ENCODE data around the gene ZSCAN22. TPM values are rescaled to one million over a fixed set of nuclear protein-coding genes. Genes with fewer than 3 reads are reported as not detected.
A peak's percentile ranks its signal among the peaks of the same experiment; 100 is the strongest.

ZSCAN22 gene
- total and polyA plus RNA-seq, 2 of the 13 experiments (the other 11 are each of a cell fraction or from before 2014, with no cell fraction given): 2.5 to 3.5 TPM

DNA sequence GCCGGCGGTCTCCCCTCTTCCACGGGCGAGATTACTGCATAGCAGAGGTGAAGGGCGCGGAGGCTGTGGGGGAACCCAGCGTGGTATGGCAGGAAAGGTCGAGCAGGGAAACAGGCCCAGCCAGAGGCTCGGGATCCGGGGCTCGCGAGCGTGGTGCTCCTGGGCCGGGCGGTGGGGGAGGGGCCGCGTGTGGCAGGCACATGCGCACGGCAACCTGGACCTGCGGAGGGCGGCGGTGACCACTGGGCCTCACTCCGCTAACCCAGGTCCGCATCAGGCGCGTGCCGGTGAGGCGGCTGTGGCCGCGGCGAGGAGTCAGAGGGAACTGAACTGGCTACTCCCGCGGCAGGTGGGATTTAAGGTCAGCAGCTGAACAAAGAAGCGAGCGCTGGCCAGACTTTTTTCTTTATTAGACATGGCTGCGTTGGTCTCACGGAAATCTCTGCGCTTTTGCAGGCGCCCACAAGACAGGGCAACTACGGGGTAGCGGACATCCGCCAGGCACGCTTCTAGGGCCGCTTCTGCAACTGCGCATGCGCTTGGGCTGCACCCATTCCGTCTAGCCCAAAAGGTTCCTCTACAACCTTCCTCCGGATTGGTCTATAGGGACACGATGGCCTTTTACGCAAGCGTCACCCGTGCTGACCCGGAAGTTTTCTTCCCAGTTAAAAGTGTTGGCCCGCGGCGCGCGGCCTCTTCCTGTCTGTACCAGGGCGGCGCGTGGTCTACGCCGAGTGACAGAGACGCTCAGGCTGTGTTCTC lies 60.0 kb downstream of the ZSCAN22 start, which contains the start of gene RPS5 (continued):
- TF ChIP-seq RARA (CRISPR knock-in tag; IDR thresholded peaks at IDR 0.05): 0 out of 2 replicates have a peak, but pooled peaks have one; percentile 24
- TF ChIP-seq TRAFD1 (CRISPR knock-in tag; IDR thresholded peaks at IDR 0.05; ENCODE audit: borderline replicate concordance): no peak
- TF ChIP-seq CENPT (CRISPR knock-in tag; IDR thresholded peaks at IDR 0.05; ENCODE audit: low read depth): no peak
- peak; percentile 47; the same call in 1 of the 2 replicates for TF ChIP-seq ESRRA (CRISPR knock-in tag; IDR thresholded peaks at IDR 0.05; ENCODE audit: low read depth)
- TF ChIP-seq SP5 (CRISPR knock-in tag; IDR thresholded peaks at IDR 0.05; ENCODE audit: borderline replicate concordance, low read depth): no peak; the same call in 1 of the 2 replicates
- peak; percentile 56 for TF ChIP-seq ZNF747 (CRISPR knock-in tag; IDR thresholded peaks at IDR 0.05; ENCODE audit: borderline replicate concordance)
- TF ChIP-seq ZKSCAN8 (CRISPR knock-in tag; IDR thresholded peaks at IDR 0.05; ENCODE audit: borderline replicate concordance): peak; percentile 59; the same call in 1 of the 2 replicates
- TF ChIP-seq PBX2 (CRISPR knock-in tag; IDR thresholded peaks at IDR 0.05): no peak
- TF ChIP-seq TOPORS (CRISPR knock-in tag; IDR thresholded peaks at IDR 0.05): peak; percentile 68
- peak; percentile 100 for TF ChIP-seq NR2C2 (CRISPR knock-in tag; IDR thresholded peaks at IDR 0.05; ENCODE audit: borderline replicate concordance)
- no peak for TF ChIP-seq ZNF326 (CRISPR knock-in tag; IDR thresholded peaks at IDR 0.05; ENCODE audit: borderline replicate concordance)
- no peak for TF ChIP-seq RBM39 (IDR thresholded peaks at IDR 0.05; ENCODE audit: low read depth, low read length, poor library complexity, severe bottlenecking)
- TF ChIP-seq CBX1 (IDR thresholded peaks at IDR 0.05; ENCODE audit: low read depth): no peak
- TF ChIP-seq, protein P1, sequence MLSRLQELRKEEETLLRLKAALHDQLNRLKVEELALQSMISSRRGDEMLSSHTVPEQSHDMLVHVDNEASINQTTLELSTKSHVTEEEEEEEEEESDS (CRISPR knock-in tag; IDR thresholded peaks at IDR 0.05; ENCODE audit: borderline replicate concordance): 0 out of 2 replicates have a peak, but pooled peaks have one; percentile 62
- peak; percentile 57 for TF ChIP-seq SRSF1 (optimal IDR thresholded peaks at IDR 0.05; ENCODE audit: low read depth, low read length)
- TF ChIP-seq POGZ (CRISPR knock-in tag; IDR thresholded peaks at IDR 0.05): no peak
- TF ChIP-seq, protein P2, sequence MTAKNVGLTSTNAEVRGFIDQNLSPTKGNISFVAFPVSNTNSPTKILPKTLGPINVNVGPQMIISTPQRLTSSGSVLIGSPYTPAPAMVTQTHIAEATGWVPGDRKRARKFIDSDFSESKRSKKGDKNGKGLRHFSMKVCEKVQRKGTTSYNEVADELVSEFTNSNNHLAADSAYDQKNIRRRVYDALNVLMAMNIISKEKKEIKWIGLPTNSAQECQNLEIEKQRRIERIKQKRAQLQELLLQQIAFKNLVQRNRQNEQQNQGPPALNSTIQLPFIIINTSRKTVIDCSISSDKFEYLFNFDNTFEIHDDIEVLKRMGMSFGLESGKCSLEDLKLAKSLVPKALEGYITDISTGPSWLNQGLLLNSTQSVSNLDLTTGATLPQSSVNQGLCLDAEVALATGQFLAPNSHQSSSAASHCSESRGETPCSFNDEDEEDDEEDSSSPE (CRISPR knock-in tag; IDR thresholded peaks at IDR 0.05): peak; percentile 67
- TF ChIP-seq, protein P3, sequence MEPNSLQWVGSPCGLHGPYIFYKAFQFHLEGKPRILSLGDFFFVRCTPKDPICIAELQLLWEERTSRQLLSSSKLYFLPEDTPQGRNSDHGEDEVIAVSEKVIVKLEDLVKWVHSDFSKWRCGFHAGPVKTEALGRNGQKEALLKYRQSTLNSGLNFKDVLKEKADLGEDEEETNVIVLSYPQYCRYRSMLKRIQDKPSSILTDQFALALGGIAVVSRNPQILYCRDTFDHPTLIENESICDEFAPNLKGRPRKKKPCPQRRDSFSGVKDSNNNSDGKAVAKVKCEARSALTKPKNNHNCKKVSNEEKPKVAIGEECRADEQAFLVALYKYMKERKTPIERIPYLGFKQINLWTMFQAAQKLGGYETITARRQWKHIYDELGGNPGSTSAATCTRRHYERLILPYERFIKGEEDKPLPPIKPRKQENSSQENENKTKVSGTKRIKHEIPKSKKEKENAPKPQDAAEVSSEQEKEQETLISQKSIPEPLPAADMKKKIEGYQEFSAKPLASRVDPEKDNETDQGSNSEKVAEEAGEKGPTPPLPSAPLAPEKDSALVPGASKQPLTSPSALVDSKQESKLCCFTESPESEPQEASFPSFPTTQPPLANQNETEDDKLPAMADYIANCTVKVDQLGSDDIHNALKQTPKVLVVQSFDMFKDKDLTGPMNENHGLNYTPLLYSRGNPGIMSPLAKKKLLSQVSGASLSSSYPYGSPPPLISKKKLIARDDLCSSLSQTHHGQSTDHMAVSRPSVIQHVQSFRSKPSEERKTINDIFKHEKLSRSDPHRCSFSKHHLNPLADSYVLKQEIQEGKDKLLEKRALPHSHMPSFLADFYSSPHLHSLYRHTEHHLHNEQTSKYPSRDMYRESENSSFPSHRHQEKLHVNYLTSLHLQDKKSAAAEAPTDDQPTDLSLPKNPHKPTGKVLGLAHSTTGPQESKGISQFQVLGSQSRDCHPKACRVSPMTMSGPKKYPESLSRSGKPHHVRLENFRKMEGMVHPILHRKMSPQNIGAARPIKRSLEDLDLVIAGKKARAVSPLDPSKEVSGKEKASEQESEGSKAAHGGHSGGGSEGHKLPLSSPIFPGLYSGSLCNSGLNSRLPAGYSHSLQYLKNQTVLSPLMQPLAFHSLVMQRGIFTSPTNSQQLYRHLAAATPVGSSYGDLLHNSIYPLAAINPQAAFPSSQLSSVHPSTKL (CRISPR knock-in tag; IDR thresholded peaks at IDR 0.05): peak; percentile 29
- no peak for TF ChIP-seq ZMAT5 (CRISPR knock-in tag; IDR thresholded peaks at IDR 0.05; ENCODE audit: borderline replicate concordance, low read depth)
- TF ChIP-seq ZNF543 (CRISPR knock-in tag; IDR thresholded peaks at IDR 0.05): peak; percentile 76
